Neural cell (in vitro differentiated cells): ENCODE data around the gene BST1. TPM values are rescaled to one million over a fixed set of nuclear protein-coding genes. Genes with fewer than 3 reads are reported as not detected.

Source experiments
- H2AFZ ChIP-seq: fragments of 200-600, 300-800 bp; sonication (generic), shearing (Covaris generic); 2 replicates; pipeline ENCODE4 v1.6.0; 2014; ENCODE audit warnings: low read depth, mild to moderate bottlenecking, antibody characterized with exemption, low read length, moderate library complexity
- H3F3A ChIP-seq: fragments of 200-600 bp; shearing (Covaris generic); 2 replicates; pipeline ENCODE4 v1.6.1; 2016; ENCODE audit warnings: mild to moderate bottlenecking, moderate library complexity, mixed read lengths, antibody characterized with exemption, low read length; ENCODE audit not compliant: insufficient read depth, poor library complexity, severe bottlenecking
- H3K27ac ChIP-seq: fragments of 200-600, 300-800 bp; sonication (generic), shearing (Covaris generic); 2 replicates; pipeline ENCODE4 v1.5.1; 2014; ENCODE audit warnings: mild to moderate bottlenecking, low read length, moderate library complexity
- H3K27me3 ChIP-seq: fragments of 300-800, 200-600 bp; sonication (generic), shearing (Covaris generic); 2 replicates; pipeline ENCODE4 v1.6.0; 2014; ENCODE audit warnings: mild to moderate bottlenecking, low read depth, low read length, moderate library complexity; ENCODE audit not compliant: insufficient read depth
- H3K36me3 ChIP-seq: fragments of 300-800, 200-600 bp; sonication (generic), shearing (Covaris generic); 2 replicates; pipeline ENCODE4 v1.5.1; 2014; ENCODE audit warnings: mild to moderate bottlenecking, antibody characterized with exemption, low read length, moderate library complexity; ENCODE audit not compliant: insufficient read depth
- H3K4me2 ChIP-seq: fragments of 300-800, 200-600 bp; sonication (generic), shearing (Covaris generic); 2 replicates; pipeline ENCODE4 v1.6.0; 2014; ENCODE audit warnings: mild to moderate bottlenecking, low read length
- H3K4me3 ChIP-seq: fragments of 300-800, 200-600 bp; sonication (generic), shearing (Covaris generic); 2 replicates; pipeline ENCODE4 v1.5.1; 2014; ENCODE audit warnings: mild to moderate bottlenecking, low read length, moderate library complexity
- H3K79me2 ChIP-seq: fragments of 200-600 bp; shearing (Covaris generic); replicated peaks from 2 replicates; pipeline ENCODE4 v1.6.0; 2014; ENCODE audit warnings: mild to moderate bottlenecking, low read length, moderate library complexity; ENCODE audit not compliant: insufficient read depth
- H3K9ac ChIP-seq: fragments of 300-800, 200-600 bp; sonication (generic), shearing (Covaris generic); 2 replicates; pipeline ENCODE4 v1.6.1; 2016; ENCODE audit warnings: mild to moderate bottlenecking, low read length, mixed read lengths
- H3K9me2 ChIP-seq: fragments of 200-600 bp; shearing (Covaris generic); 2 replicates; pipeline ENCODE4 v1.6.1; 2016; ENCODE audit warnings: mild to moderate bottlenecking, low read length, mixed read lengths; ENCODE audit not compliant: insufficient read depth
- H3K9me3 ChIP-seq: fragments of 200-600, 300-800 bp; sonication (generic), shearing (Covaris generic); 2 replicates; pipeline ENCODE4 v1.6.1; 2016; ENCODE audit warnings: mild to moderate bottlenecking, mixed run types, low read length, moderate library complexity, mixed read lengths
- H4K20me1 ChIP-seq: fragments of 200-600 bp; shearing (Covaris generic); 2 replicates; pipeline ENCODE4 v1.6.1; 2016; ENCODE audit warnings: mild to moderate bottlenecking, mixed run types; ENCODE audit not compliant: insufficient read depth
- EP300 ChIP-seq: fragments of 450-650 bp; conservative IDR thresholded peaks from 2 replicates; pipeline ENCODE4 v1.6.1; 2014; ENCODE audit warnings: antibody characterized with exemption, mild to moderate bottlenecking, moderate library complexity; ENCODE audit not compliant: poor library complexity, severe bottlenecking
- EZH2 ChIP-seq: fragments of 200-600, 300-800 bp; shearing (Covaris generic), sonication (generic); IDR thresholded peaks from 2 replicates; pipeline ENCODE4 v1.6.1; 2014; ENCODE audit warnings: antibody characterized with exemption, low read length, borderline replicate concordance, mild to moderate bottlenecking; ENCODE audit not compliant: insufficient read depth, poor library complexity, severe bottlenecking
- MXI1 ChIP-seq: fragments of 450-650 bp; conservative IDR thresholded peaks from 2 replicates; pipeline ENCODE4 v1.6.1; 2014; ENCODE audit warnings: antibody characterized with exemption, mild to moderate bottlenecking; ENCODE audit not compliant: poor library complexity, severe bottlenecking
- POLR2AphosphoS5 ChIP-seq: IDR thresholded peaks from 2 replicates; pipeline ENCODE4 v1.6.1; 2012
- RAD21 ChIP-seq: fragments of 450-650 bp; conservative IDR thresholded peaks from 2 replicates; pipeline ENCODE4 v1.6.1; 2014; ENCODE audit warnings: antibody characterized with exemption, mild to moderate bottlenecking, moderate library complexity
- REST ChIP-seq: IDR thresholded peaks from 2 replicates; pipeline ENCODE4 v1.6.1; 2012; ENCODE audit warnings: borderline replicate concordance
- SMC3 ChIP-seq: fragments of 450-650 bp; conservative IDR thresholded peaks from 2 replicates; pipeline ENCODE4 v1.6.1; 2014; ENCODE audit warnings: antibody characterized with exemption, mild to moderate bottlenecking, moderate library complexity; ENCODE audit not compliant: poor library complexity
- TAF1 ChIP-seq: IDR thresholded peaks from 2 replicates; pipeline ENCODE4 v1.6.1; 2012; ENCODE audit warnings: low read depth
- polyA plus RNA-seq: library from polyadenylated mRNA; depleted of rRNA; stranded (reverse); fragments of >200 nt; gene quantifications from 2 replicates; pipeline ENCODE4 v1.2.3, GENCODE V29; 2014
- TF ChIP-seq, protein P1 (sequence below): fragments of 450-650 bp; IDR thresholded peaks from 2 replicates; pipeline ENCODE4 v1.5.1; 2014; ENCODE audit warnings: antibody characterized with exemption, mild to moderate bottlenecking, moderate library complexity; ENCODE audit not compliant: poor library complexity, severe bottlenecking

BST1 gene
- polyA plus RNA-seq, 1 donor from 2014 or later = 1.6 TPM

GRCh38 chr4:15735536-15735935 is 32.7 kb downstream of the BST1 start:
- Histone ChIP-seq H4K20me1 (no peaks in the 10 kb centered on the region), H3K79me2 (no peaks in the 10 kb centered on the region), H3K9me2 (no peaks in the 10 kb centered on the region), H3K4me2 (no peak overlapping the region), H3K27ac (no peak overlapping the region), H3F3A (no peaks in the 10 kb centered on the region), H3K9me3 (no peaks in the 10 kb centered on the region), H3K9ac (no peak overlapping the region), H2AFZ (no peak overlapping the region), H3K4me3 (no peak overlapping the region), H3K36me3 (no peaks in the 10 kb centered on the region), H3K27me3 (no peaks in the 10 kb centered on the region)
- TF ChIP-seq SMC3 = no peak

GRCh38 chr4:15736514-15737050 is 33.7 kb downstream of the BST1 start:
- H3K79me2 ChIP-seq = no peaks in the 10 kb centered on the region
- no peak overlapping the region for H3K27ac ChIP-seq
- no peak overlapping the region for H2AFZ ChIP-seq
- no peak overlapping the region for H3K4me2 ChIP-seq
- H3F3A ChIP-seq = no peaks in the 10 kb centered on the region
- H3K27me3 ChIP-seq = no peaks in the 10 kb centered on the region
- no peaks in the 10 kb centered on the region for H4K20me1 ChIP-seq
- TF ChIP-seq REST (no peak), MXI1 (no peak), RAD21 (no peak), EZH2 (no peak), EP300 (no peak), TAF1 (no peak), SMC3 (no peak), POLR2AphosphoS5 (no peak)
- TF ChIP-seq, protein P1, sequence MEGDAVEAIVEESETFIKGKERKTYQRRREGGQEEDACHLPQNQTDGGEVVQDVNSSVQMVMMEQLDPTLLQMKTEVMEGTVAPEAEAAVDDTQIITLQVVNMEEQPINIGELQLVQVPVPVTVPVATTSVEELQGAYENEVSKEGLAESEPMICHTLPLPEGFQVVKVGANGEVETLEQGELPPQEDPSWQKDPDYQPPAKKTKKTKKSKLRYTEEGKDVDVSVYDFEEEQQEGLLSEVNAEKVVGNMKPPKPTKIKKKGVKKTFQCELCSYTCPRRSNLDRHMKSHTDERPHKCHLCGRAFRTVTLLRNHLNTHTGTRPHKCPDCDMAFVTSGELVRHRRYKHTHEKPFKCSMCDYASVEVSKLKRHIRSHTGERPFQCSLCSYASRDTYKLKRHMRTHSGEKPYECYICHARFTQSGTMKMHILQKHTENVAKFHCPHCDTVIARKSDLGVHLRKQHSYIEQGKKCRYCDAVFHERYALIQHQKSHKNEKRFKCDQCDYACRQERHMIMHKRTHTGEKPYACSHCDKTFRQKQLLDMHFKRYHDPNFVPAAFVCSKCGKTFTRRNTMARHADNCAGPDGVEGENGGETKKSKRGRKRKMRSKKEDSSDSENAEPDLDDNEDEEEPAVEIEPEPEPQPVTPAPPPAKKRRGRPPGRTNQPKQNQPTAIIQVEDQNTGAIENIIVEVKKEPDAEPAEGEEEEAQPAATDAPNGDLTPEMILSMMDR = no peak
- H3K9me2 ChIP-seq = no peaks in the 10 kb centered on the region
- no peak overlapping the region for H3K4me3 ChIP-seq
- no peaks in the 10 kb centered on the region for H3K36me3 ChIP-seq
- H3K9ac ChIP-seq = no peak overlapping the region
- no peaks in the 10 kb centered on the region for H3K9me3 ChIP-seq

- no peaks in the 10 kb centered on the region for H3F3A ChIP-seq
- H3K36me3 ChIP-seq = no peaks in the 10 kb centered on the region
Measured at GRCh38 chr4:15737255-15737654, 34.4 kb downstream of the BST1 start.

More at GRCh38 chr4:15737255-15737654, 34.4 kb downstream of the BST1 start:
- H3K27ac ChIP-seq = no peak overlapping the region
- H3K4me2 ChIP-seq = no peak overlapping the region
- H3K9me2 ChIP-seq = no peaks in the 10 kb centered on the region
- H3K9me3 ChIP-seq = no peaks in the 10 kb centered on the region
- H3K9ac ChIP-seq = no peak overlapping the region
- H2AFZ ChIP-seq = no peak overlapping the region
- no peak overlapping the region for H3K4me3 ChIP-seq
- TF ChIP-seq, protein P1 = no peak
- TF ChIP-seq REST (no peak), POLR2AphosphoS5 (no peak), TAF1 (no peak), RAD21 (no peak), MXI1 (no peak), EZH2 (no peak), EP300 (no peak)
- H3K27me3 ChIP-seq = no peaks in the 10 kb centered on the region
- no peaks in the 10 kb centered on the region for H4K20me1 ChIP-seq
- no peaks in the 10 kb centered on the region for H3K79me2 ChIP-seq
